HFFc6 (cell line): Measurements from ENCODE around the gene NRIP3. TPM values are rescaled to one million over a fixed set of nuclear protein-coding genes. Genes with fewer than 3 reads are reported as not detected.

Source experiments
- DNase-seq: peaks from one replicate; pipeline ENCODE4 v3.0.0-alpha.2; 2018
- H3K27ac Mint-ChIP-seq: 2 replicates; pipeline ENCODE4 v1.8.0; 2020; ENCODE audit warnings: mild to moderate bottlenecking, mixed read lengths
- H3K27me3 Mint-ChIP-seq: 2 replicates; pipeline ENCODE4 v1.8.0; 2021; ENCODE audit warnings: mild to moderate bottlenecking, moderate library complexity, mixed read lengths; ENCODE audit not compliant: insufficient read depth
- H3K36me3 Mint-ChIP-seq: 2 replicates; pipeline ENCODE4 v1.8.0; 2021; ENCODE audit warnings: low read depth, mixed read lengths
- H3K4me1 Mint-ChIP-seq: 2 replicates; pipeline ENCODE4 v1.8.0; 2020; ENCODE audit warnings: low read depth, mixed read lengths
- H3K4me3 Mint-ChIP-seq: 2 replicates; pipeline ENCODE4 v1.8.0; 2020; ENCODE audit warnings: mild to moderate bottlenecking, moderate library complexity, mixed read lengths
- H3K9me3 Mint-ChIP-seq: 2 replicates; pipeline ENCODE4 v1.8.0; 2020; ENCODE audit warnings: mild to moderate bottlenecking, mixed read lengths
- CTCF ChIP-seq: fragments of 200-600 bp; sonication (generic); IDR thresholded peaks from 2 replicates; pipeline ENCODE4 v1.5.0; 2021; ENCODE audit warnings: antibody characterized with exemption, mild to moderate bottlenecking
- total RNA-seq, 6 experiments: library from RNA; stranded (reverse); fragmentation: NEBNext Ultra II Directional; extraction: Animal tissue kit (Norgen Biotek cat#: 25700); gene quantifications; 2 replicates in 1 of 6; 3 replicates in 5 of 6; pipeline ENCODE4 v1.2.3, GENCODE V29; 2021

Gene NRIP3
- total RNA-seq, 6 experiments from 2014 or later, result 7.8 to 18.6 (median 16.2) TPM

DNA sequence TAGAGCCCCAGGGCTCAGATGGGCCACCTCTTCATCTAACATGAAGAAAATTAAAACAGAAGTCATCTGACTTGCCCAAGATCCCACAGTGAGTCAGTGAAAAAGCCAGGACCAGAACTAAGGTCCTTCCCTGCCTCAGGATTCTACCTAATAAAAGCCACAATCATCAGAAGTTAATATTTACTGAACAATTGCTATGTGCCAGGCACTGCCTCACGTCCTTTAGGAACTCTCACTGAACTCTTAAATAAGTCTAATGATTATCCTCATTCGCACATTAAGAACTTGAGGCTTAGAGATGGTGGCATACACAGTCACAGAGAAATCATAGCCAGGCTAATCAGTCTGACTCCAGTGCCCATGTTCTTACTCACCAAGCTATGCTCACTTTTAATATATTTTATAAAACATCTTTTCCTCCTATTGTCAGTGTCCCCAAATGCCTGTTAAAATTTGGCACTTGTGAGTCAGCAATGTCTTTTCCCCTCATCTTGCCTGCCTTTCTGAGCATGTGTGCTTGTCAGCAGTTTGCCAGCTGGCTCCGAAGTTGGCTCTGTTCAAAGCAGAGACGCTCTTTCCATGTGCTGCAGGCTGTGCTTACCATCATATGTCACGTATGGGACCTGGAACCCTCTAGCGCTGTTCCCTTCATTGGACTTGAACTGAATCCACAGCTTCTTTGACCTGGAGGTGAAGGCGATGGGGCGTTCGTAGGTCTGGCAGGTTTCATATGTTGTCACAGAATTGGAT lies 21.5 kb upstream of the NRIP3 start:
- H3K27me3 Mint-ChIP-seq, result no peaks in the 10 kb centered on the region; the same call in 1 of the 2 replicates
- no peak overlapping the region for H3K27ac Mint-ChIP-seq
- no peak for TF ChIP-seq CTCF
- no peaks in the 10 kb centered on the region for H3K4me1 Mint-ChIP-seq
- DNase-seq, result no peak
- H3K9me3 Mint-ChIP-seq, result no peaks in the 10 kb centered on the region
- no peak overlapping the region for H3K4me3 Mint-ChIP-seq
- H3K36me3 Mint-ChIP-seq, result no peaks in the 10 kb centered on the region

GRCh38 chr11:9022961-9023680 lies 19.3 kb upstream of the NRIP3 start:
- Mint-ChIP-seq H3K9me3 (no peaks in the 10 kb centered on the region), H3K36me3 (no peaks in the 10 kb centered on the region), H3K27ac (no peak overlapping the region), H3K4me1 (no peaks in the 10 kb centered on the region), H3K4me3 (no peak overlapping the region), H3K27me3 (no peaks in the 10 kb centered on the region; the same call in none of the 2 replicates)
- no peak for DNase-seq
- TF ChIP-seq CTCF, result no peak

DNA sequence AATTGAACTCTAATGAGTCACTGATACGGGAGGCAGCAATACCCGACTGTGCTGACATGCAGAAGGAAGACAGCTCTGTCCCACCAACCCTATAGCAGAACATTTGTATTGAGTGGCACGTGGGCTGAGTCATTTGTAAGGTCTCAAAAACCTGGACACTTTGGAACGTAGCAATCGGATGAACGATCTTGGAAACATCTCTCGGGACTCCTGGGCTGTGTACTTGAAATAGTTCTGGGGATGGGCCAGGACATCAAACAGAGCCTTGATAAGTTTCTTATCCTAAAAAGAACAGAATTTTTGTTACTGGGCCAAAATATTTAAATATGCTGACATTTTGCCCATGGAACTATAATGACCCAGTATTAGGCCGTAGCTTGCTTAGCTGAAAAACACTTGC lies 17.1 kb upstream of the NRIP3 start:
- Mint-ChIP-seq H3K4me3 (no peak overlapping the region), H3K27ac (no peak overlapping the region), H3K27me3 (no peaks in the 10 kb centered on the region; the same call in none of the 2 replicates), H3K36me3 (no peaks in the 10 kb centered on the region), H3K9me3 (no peaks in the 10 kb centered on the region), H3K4me1 (peaks cover 13% of the 10 kb centered on the region)
- DNase-seq, result no peak
- no peak for TF ChIP-seq CTCF

DNA sequence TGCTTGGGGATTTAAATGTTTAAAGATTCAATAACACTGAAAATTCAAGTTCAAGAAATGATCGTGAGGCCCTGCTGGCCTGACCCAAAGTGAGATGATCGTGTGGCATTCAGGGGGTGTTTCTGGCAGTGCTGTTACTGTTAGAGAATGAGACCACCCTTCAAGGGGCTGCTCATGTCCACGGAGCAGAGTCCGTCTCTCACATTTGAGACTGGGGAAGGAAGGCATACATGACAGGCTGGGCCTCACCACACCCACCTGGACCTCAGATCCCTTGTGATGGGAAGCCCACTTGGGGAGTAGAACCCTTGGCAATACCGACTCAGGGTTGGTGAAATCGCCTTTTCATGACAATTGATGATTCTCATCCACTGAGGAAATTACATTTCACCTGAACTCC lies 16.1 kb upstream of the NRIP3 start:
- Mint-ChIP-seq H3K27me3 (no peaks in the 10 kb centered on the region; the same call in none of the 2 replicates), H3K4me1 (peaks cover 20% of the 10 kb centered on the region), H3K4me3 (no peak overlapping the region), H3K9me3 (no peaks in the 10 kb centered on the region), H3K36me3 (no peaks in the 10 kb centered on the region), H3K27ac (no peak overlapping the region)
- DNase-seq, result no peak
- TF ChIP-seq CTCF, result no peak

DNA sequence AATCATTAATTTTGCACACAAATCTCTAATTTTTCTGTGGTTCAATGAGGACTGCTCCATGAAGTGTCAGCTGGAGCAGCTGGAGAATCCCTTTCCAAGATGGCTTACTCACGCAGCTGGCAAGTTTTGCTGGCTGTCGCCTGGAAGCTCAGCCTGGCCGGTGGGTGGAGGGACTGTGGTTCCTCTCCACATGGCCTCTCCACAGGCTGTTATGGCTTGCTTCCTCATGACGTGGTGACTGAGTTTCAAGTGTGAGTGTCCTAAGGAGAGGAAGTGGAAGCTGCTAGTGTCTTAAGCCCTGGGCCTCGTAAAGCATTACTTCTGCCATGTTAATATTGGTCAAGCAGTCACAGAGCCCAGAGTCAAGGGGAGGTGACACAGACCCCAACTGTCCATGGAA lies 14.0 kb upstream of the NRIP3 start:
- TF ChIP-seq CTCF, result no peak
- no peak overlapping the region for H3K27ac Mint-ChIP-seq
- no peaks in the 10 kb centered on the region for H3K9me3 Mint-ChIP-seq
- H3K4me1 Mint-ChIP-seq, result peaks cover 20% of the 10 kb centered on the region
- H3K36me3 Mint-ChIP-seq, result no peaks in the 10 kb centered on the region
- no peak overlapping the region for H3K4me3 Mint-ChIP-seq
- H3K27me3 Mint-ChIP-seq, result no peaks in the 10 kb centered on the region; the same call in none of the 2 replicates
- DNase-seq, result no peak
